COLO668 (cell line): ENCODE results near the gene SUGCT.
"Not testable (repeated sequence)": the region's sequence is repeated elsewhere in the genome, so short reads cannot be mapped to it uniquely, and the experiment has no call there.

ENCODE experiments used
- DNase-seq: peaks from one replicate; lab custom pipeline; 2025; ENCODE audit not compliant: unreplicated experiment; lab: John Stamatoyannopoulos, UW

Gene SUGCT

DNA sequence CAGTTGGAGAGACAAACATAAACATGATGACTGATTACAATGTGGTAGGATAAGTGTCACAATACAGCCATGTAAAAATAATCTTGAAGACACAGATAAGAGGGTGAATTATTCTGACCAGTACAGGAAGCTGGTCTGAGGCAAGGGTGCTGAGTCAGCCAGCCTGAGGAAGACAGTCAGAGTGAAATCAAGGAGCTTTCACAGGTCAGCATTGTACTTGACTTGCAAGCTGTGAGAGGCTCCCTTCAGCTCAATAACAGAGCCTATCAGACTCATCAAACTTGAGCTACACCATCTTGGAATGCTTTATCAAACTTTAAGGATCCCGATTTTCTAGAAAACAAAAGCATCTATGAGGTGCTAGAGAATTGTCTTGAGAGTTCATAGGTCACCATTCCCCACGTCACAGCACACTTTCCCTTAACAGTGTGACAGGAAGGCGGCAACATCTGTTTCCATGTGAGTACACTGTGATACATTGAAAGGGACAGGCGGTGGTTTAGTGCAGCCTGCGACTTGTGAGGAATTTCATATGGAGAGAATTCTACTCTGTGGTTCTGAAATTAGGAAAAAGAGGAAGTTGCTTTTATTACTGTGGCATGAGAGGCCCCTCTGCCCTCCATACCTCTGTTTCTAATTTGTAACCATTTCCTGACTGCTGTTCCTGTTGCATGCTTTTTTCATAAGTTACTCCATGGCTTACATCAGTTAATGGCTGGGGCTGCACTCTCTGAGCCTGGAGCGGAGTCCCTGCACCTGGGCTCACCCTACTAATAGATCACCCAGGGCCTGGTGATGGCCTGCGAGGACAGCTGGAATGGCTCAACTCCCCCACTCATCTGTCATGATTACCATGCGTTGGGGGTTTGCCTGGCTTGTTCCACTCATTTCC is 417.1 kb downstream of the SUGCT start:
- DNase-seq, result no peak

GRCh38 chr7:40560672-40561071 is 425.9 kb downstream of the SUGCT start:
- no peak for DNase-seq

DNA sequence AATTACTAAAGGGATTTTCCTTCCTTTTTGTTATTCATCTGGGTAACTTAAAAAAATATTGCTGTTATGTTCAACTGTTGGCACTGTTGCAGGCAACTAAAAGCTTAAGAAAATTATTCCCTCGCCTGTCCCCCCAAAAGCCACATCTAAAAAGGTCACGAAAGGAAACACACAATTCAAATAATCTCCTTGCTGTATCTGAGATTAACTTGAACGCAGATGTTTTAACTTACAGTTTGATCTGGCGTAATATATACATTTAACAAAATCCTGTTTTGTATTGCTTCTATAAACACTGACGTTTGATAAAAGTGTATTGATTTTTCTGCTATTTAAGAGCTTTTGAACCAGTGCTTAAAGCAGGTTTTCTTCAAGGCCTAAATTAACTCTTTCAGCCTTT is 432.1 kb downstream of the SUGCT start:
- no peak for DNase-seq

- no peak for DNase-seq
Observed at GRCh38 chr7:40569326-40569725, 434.5 kb downstream of the SUGCT start.

DNA sequence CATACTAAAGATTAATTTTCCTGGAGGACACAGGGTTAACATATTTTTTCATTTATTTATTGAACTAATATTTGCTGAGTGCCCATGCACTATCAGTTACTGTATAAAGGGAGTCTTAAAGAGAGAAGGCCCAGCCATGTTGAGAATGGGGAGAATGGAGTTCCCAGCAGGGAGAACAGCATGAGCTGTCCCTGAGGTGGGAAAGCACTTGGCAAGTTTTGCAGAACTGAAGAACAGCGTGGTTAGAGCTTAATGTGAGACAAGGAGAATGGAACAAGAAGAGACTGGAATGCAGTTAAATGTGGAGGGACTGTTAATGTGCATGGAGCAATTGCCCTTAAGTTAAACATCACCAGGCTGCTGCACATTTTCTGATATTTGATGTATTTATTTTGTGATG is 435.4 kb downstream of the SUGCT start:
- DNase-seq, result no peak

DNA sequence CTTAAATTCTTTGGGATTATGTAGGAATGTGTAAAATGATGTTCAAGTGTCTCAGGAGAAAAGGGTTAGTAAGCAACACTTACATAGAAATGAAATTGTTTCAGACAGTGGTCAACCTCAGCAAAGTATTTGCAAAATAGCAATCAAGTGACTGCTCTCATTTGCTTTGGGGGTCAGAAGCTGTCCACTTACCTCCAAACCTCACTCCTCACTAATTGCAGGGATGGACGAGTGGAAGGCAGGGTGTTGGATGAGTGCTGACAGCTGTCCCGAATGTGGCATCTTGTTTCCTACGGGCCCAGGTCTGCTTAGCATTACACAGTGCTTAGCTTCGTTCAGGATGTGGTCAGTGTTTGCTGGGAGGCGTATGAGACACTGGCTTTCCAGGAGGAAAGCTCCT is 437.0 kb downstream of the SUGCT start:
- DNase-seq, result no peak

DNA sequence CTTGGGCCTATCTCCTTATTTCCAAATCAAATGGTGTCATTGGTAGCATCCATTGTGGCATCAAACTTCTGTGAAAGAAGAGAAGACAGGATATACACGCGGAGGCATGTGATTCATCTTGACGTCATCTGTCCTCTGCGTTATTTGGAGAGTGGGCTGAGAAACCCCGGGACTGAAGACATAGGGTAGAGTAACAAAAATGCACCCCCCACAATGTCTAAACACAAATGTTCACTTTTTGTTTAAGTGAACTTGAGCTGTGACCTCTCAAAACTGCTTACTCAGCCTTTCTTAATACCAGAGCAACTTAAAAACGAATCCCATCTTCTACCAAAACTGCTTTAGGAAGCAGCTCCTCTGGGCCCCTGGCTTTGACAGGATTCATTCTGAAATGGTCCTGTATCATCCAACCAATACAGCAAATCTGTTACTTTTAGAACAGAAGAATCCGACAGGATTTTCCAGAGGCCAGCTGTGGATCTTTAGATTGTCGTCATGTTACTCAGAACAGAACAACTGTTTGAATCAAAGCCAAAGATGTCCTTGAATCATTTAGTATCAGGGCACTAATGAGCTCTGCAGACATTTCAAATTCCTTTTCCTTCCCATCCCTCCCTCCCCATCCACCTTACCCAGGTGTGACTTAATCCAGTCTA is 438.1 kb downstream of the SUGCT start:
- DNase-seq, result no peak

DNA sequence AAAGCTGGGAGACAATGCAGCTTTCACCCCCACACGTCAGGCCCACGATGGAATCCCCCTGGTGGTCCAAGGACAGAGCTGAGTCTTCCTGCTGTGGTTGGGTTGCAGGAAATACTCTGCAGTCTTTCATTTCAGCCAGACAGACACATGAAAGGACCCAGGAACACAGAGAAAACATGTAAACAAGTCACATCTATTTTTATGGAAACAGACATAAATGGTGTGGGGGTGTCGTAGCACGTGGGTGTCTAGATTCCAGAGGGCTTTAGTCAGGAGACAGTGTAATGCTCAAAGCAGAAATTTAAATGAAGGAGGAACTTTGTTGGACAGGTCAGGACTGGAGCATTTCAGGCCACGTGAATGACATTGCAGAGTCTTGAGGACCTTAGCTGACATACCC is 444.6 kb downstream of the SUGCT start:
- no peak for DNase-seq

GRCh38 chr7:40580776-40581175 is 446.0 kb downstream of the SUGCT start:
- DNase-seq, result no peak

DNA sequence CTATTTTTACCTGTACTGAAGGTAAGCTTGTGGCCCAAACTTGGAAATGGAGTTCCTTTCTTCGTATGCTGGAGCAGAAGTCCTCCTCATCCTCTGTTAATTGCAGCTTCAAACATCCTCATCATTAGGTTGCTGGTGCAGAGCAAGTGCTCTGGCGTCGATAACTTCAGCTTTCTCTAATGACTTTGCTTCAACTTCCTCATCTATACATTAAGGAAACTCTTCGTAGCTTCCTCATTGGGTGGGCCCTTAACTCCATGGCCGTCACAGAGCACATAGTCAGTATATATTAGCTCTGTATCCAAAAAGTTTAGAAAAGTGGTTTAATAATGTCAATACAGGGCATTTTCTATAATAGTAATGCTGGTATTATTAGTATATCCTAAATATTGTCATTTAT is 447.7 kb downstream of the SUGCT start:
- DNase-seq, result no peak

- no peak for DNase-seq
Observed at GRCh38 chr7:40583667-40584444, 449.1 kb downstream of the SUGCT start.

- no peak for DNase-seq
Observed at GRCh38 chr7:40584667-40585433, 450.0 kb downstream of the SUGCT start.

DNA sequence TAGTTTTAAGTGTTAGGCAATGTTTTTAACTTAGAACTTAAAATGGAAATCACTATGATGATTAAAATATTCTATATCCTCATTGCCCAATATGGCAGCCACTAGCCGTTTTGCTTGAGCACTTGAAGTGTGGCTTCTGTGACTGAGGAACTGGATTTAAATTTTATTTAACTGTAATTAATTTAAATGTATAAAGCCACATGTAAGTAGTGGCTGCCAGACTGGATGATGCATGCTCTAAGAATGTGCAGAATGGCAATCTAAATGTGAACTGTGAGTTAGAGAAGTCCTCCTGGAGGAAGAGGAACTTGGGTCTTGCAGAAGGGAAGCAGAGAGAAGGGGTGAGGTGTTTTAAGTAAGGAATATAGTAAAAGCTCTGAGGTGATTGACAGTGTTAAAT is 451.4 kb downstream of the SUGCT start:
- no peak for DNase-seq

GRCh38 chr7:40587419-40587818 is 452.6 kb downstream of the SUGCT start:
- DNase-seq, result no peak

- no peak for DNase-seq
Observed at GRCh38 chr7:40595129-40595528, 460.3 kb downstream of the SUGCT start.

DNA sequence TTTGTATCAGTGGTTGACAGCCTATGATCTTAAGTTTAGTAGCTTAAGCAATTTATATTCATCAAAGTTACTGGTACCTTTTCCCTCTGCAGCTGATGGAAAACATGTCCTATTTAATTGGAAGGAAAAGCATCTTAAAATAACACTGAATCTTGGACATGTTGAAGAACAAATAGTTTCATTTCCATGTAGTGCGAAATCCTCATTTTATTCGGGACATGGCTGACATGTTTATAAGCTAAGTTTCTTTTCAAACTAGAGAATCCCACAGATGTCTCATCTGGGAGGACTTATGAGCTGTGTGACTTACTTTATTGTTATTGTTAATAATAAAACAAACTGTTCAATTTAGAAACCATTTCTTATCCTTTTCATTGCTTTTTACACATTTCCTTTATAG is 461.0 kb downstream of the SUGCT start:
- DNase-seq, result no peak

DNA sequence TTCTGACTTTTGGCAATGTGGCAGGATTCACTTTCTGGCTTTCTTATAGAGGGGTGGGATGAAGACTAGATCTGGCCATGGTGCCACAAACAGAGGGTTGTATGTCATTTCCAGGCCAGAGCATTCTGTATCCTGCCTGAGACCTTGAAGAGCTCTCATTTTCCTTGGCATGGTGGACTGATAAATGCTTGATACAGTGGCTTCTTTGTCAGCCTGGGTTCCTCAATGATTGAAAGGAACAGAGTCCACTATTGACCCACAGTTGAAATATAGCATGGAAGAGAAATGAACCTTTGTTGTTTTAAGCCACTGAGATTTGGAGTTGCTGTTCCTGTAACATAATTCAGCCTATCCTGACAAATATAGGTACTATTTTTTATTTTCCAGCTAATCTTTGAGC is 462.7 kb downstream of the SUGCT start:
- DNase-seq, result no peak

GRCh38 chr7:40598915-40599314 is 464.1 kb downstream of the SUGCT start:
- no peak for DNase-seq

GRCh38 chr7:40599836-40600235 is 465.0 kb downstream of the SUGCT start:
- no peak for DNase-seq

GRCh38 chr7:40602351-40602750 is 467.5 kb downstream of the SUGCT start:
- DNase-seq, result not testable (repeated sequence)
